CD4-positive, alpha-beta T cell (primary cell): ENCODE results near the gene SRGAP1. TPM values are rescaled to one million over a fixed set of nuclear protein-coding genes. Genes with fewer than 3 reads are reported as not detected.

Experiments
- ATAC-seq: fragments of 200-7000 bp; cut with Tn5 transposase; one replicate; pipeline ENCODE4 v1.10.0; 2022; ENCODE audit warnings: mild to moderate bottlenecking; ENCODE audit not compliant: poor library complexity
- CTCF ChIA-PET: fragments of 350-600 bp; sonication (Branson Sonifier 250); formaldehyde crosslinking; loops from one replicate; lab custom pipeline; 2021; ENCODE audit warnings: antibody characterized with exemption, inconsistent platforms; lab: Charles Lee
- POLR2A ChIA-PET: fragments of 350-600 bp; sonication (Branson Sonifier 250); formaldehyde crosslinking; loops from one replicate; lab custom pipeline; 2021; ENCODE audit warnings: antibody characterized with exemption, inconsistent platforms; lab: Charles Lee
- DNase-seq, 14 experiments: peaks; one replicate each; pipeline ENCODE4 v3.0.0-alpha.2; 2013 to 2020; ENCODE audit warnings: mixed read lengths in 2 of 14
- H3K27ac ChIP-seq, 2 donors: one replicate each; pipeline versions ENCODE4 v1.5.1 to v1.7.0; 2013; ENCODE audit warnings: low read length in 2 of 2, low read depth in 1 of 2, mild to moderate bottlenecking in 1 of 2
- H3K27me3 ChIP-seq, 2 experiments: 1 replicate in 1 of 2; 2 replicates in 1 of 2; pipeline versions ENCODE4 v1.6.1 to v1.7.0; 2013; ENCODE audit warnings: low read length in 2 of 2, control low read depth in 1 of 2, mild to moderate bottlenecking in 1 of 2, moderate library complexity in 1 of 2; ENCODE audit not compliant: insufficient read depth in 2 of 2, control insufficient read depth in 1 of 2
- H3K36me3 ChIP-seq: one replicate; pipeline ENCODE4 v1.6.1; 2013; ENCODE audit warnings: low read length, control low read depth; ENCODE audit not compliant: insufficient read depth
- H3K4me1 ChIP-seq: one replicate; pipeline ENCODE4 v1.6.1; 2013; ENCODE audit warnings: low read length, control low read depth; ENCODE audit not compliant: insufficient read depth
- H3K4me3 ChIP-seq: one replicate; pipeline ENCODE4 v1.5.1; 2013; ENCODE audit warnings: mild to moderate bottlenecking, low read length, moderate library complexity
- H3K9me3 ChIP-seq, 2 experiments: 1 replicate in 1 of 2; 2 replicates in 1 of 2; pipeline versions ENCODE4 v1.6.1 to v1.7.0; 2013; ENCODE audit warnings: low read length in 2 of 2, mild to moderate bottlenecking in 2 of 2, control low read depth in 1 of 2, moderate library complexity in 1 of 2; ENCODE audit not compliant: control insufficient read depth in 1 of 2, insufficient read depth in 1 of 2
- H3K27ac Mint-ChIP-seq: one replicate; pipeline ENCODE4 v1.8.0; 2020; ENCODE audit warnings: mixed read lengths
- H3K27me3 Mint-ChIP-seq: one replicate; pipeline ENCODE4 v1.8.0; 2021; ENCODE audit warnings: mixed read lengths
- H3K36me3 Mint-ChIP-seq: one replicate; pipeline ENCODE4 v1.8.0; 2021; ENCODE audit warnings: low read depth, mixed read lengths
- H3K4me1 Mint-ChIP-seq: one replicate; pipeline ENCODE4 v1.8.0; 2021; ENCODE audit warnings: low read depth, mixed read lengths
- H3K4me3 Mint-ChIP-seq: one replicate; pipeline ENCODE4 v1.8.0; 2020; ENCODE audit warnings: mild to moderate bottlenecking, mixed read lengths
- H3K9me3 Mint-ChIP-seq: one replicate; pipeline ENCODE4 v1.8.0; 2020; ENCODE audit warnings: mixed read lengths
- intact Hi-C, 2 experiments: fragments of 100-400 bp; cut with DNase I in 1 of 2; cut with micrococcal nuclease in 1 of 2; formaldehyde crosslinking; loops; one replicate each; pipeline versions ENCODE4 v1.15.1 to v1.9.0; 2023 to 2025; cut with DNase I, micrococcal nuclease
- total RNA-seq, 174 experiments: library from RNA in 2 of 174; stranded (reverse) in 2 of 174; gene quantifications; one replicate each; pipeline ENCODE4 v1.2.3 and lab custom pipeline; 2021 to 2026
- TF ChIP-seq, protein P1 (sequence below): fragments of 200-600 bp; IDR thresholded peaks from one replicate; pipeline ENCODE4 v1.8.0; 2022; ENCODE audit warnings: antibody characterized with exemption, mild to moderate bottlenecking

SRGAP1 gene
- total RNA-seq, 2 experiments from 2014 or later, result 0.03 TPM; not detected in 1

DNA sequence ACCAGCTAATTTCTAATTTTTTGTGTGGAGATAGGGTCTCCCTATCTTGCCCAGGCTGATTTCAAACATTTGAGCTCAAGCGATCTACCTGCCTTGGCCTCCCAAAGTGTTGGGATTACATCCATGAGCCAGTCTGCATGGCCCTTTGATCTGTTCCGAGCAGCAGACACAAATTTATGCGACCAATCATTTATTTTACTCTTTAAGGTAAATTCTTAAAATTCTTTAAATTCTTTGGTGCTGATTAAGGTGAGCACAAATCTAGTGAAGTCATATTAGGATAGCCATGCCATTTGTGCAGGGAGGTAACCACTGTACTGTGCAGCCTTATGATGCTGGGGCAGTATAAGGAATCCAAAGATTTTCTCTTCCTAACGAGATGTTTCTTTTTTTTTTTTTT lies 135.7 kb downstream of the SRGAP1 start:
- H3K9me3 Mint-ChIP-seq, result no peaks in the 10 kb centered on the region
- ChIA-PET CTCF (no interaction called here), POLR2A (no interaction called here)
- peaks cover 4% of the 10 kb centered on the region for H3K27me3 Mint-ChIP-seq
- H3K4me1 ChIP-seq, result no peaks in the 10 kb centered on the region
- H3K4me3 Mint-ChIP-seq, result no peak overlapping the region
- H3K36me3 Mint-ChIP-seq, result no peaks in the 10 kb centered on the region
- H3K4me3 ChIP-seq, result no peak overlapping the region
- no peaks in the 10 kb centered on the region for H3K9me3 ChIP-seq
- no peaks in the 10 kb centered on the region for H3K27me3 ChIP-seq
- no peak overlapping the region for H3K27ac Mint-ChIP-seq
- TF ChIP-seq, protein P1, sequence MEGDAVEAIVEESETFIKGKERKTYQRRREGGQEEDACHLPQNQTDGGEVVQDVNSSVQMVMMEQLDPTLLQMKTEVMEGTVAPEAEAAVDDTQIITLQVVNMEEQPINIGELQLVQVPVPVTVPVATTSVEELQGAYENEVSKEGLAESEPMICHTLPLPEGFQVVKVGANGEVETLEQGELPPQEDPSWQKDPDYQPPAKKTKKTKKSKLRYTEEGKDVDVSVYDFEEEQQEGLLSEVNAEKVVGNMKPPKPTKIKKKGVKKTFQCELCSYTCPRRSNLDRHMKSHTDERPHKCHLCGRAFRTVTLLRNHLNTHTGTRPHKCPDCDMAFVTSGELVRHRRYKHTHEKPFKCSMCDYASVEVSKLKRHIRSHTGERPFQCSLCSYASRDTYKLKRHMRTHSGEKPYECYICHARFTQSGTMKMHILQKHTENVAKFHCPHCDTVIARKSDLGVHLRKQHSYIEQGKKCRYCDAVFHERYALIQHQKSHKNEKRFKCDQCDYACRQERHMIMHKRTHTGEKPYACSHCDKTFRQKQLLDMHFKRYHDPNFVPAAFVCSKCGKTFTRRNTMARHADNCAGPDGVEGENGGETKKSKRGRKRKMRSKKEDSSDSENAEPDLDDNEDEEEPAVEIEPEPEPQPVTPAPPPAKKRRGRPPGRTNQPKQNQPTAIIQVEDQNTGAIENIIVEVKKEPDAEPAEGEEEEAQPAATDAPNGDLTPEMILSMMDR, result no peak
- intact Hi-C loops, result no loop called here
- DNase-seq, result no peak
- no peaks in the 10 kb centered on the region for H3K4me1 Mint-ChIP-seq
- no peak for ATAC-seq
- no peak overlapping the region for H3K27ac ChIP-seq
- H3K36me3 ChIP-seq, result no peaks in the 10 kb centered on the region

DNA sequence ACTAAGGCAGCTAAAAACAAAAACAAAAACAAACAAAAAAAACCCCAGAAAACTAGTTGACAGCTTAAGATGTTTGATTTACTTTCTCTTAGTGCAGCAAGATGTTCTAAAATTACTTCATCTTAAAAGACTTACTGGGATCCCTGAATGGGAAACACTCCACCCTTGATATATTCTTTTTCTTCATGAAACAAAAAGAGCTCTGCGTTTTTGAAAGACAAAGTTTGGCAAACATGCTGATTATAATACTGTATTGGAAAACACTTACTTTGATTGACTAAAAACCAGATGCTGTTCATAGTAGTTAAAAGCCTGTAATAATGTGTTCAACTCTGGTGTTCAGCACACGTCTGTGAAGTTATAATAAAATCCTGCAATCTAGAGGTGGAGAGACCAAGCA lies 136.8 kb downstream of the SRGAP1 start:
- H3K27ac Mint-ChIP-seq, result no peak overlapping the region
- no peaks in the 10 kb centered on the region for H3K4me1 Mint-ChIP-seq
- H3K36me3 Mint-ChIP-seq, result no peaks in the 10 kb centered on the region
- H3K9me3 Mint-ChIP-seq, result no peaks in the 10 kb centered on the region
- Histone ChIP-seq H3K9me3 (no peaks in the 10 kb centered on the region), H3K4me3 (no peak overlapping the region), H3K27me3 (no peaks in the 10 kb centered on the region), H3K36me3 (no peaks in the 10 kb centered on the region), H3K27ac (no peak overlapping the region), H3K4me1 (no peaks in the 10 kb centered on the region)
- no peak overlapping the region for H3K4me3 Mint-ChIP-seq
- TF ChIP-seq, protein P1, result no peak
- H3K27me3 Mint-ChIP-seq, result peaks cover 4% of the 10 kb centered on the region
- intact Hi-C loops, result no loop called here
- ChIA-PET CTCF (no interaction called here), POLR2A (no interaction called here)
- ATAC-seq (no peak), DNase-seq (no peak)

DNA sequence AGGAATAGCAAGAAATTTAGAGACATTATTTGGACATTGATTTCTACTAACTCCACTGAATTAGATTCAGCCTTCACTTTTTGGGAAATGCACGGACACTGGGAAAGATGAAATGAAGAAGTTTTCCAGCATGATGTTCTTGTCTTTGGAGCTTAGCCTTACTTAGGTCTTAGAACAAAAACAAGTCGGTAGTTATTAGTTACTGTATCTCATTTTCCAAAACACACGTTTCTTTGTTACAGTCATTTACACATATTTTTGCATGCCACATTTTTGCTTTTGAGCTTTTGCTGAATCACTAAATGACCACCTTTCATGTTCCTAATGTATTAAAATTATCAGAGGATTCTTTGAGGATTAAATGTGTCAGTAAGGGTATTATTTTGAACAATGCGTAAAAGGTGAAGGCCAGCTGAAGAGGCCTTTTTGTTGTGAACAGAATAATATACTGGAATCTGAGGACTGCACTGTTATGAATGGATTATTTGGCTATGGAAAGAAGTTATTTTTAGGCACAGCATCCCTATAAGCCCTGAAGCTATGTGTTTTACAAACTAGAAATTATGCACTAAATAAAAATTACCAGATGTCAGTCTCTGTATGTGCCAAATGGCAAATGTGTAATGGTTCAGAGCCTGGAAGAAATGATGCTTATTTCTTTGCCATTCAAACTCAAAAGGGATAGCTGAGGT lies 138.2 kb downstream of the SRGAP1 start:
- H3K9me3 ChIP-seq, result no peaks in the 10 kb centered on the region
- ChIA-PET POLR2A (no interaction called here), CTCF (no interaction called here)
- intact Hi-C loops, result no loop called here
- H3K4me1 ChIP-seq, result no peaks in the 10 kb centered on the region
- Mint-ChIP-seq H3K9me3 (no peaks in the 10 kb centered on the region), H3K36me3 (no peaks in the 10 kb centered on the region), H3K4me3 (no peak overlapping the region), H3K27ac (no peak overlapping the region), H3K27me3 (peaks cover 4% of the 10 kb centered on the region), H3K4me1 (no peaks in the 10 kb centered on the region)
- TF ChIP-seq, protein P1, result no peak
- ATAC-seq (no peak), DNase-seq (no peak)
- H3K36me3 ChIP-seq, result no peaks in the 10 kb centered on the region
- no peaks in the 10 kb centered on the region for H3K27me3 ChIP-seq
- H3K27ac ChIP-seq, result no peak overlapping the region
- H3K4me3 ChIP-seq, result no peak overlapping the region
